NCI-H82 (cell line): ENCODE data around the gene SNX19.
"Not testable (repeated sequence)": the region's sequence is repeated elsewhere in the genome, so short reads cannot be mapped to it uniquely, and the experiment has no call there.

Source experiments
- DNase-seq: peaks from one replicate; lab custom pipeline; 2025; lab: John Stamatoyannopoulos, UW

Gene SNX19

GRCh38 chr11:130872102-130872501 is 44.2 kb downstream of the SNX19 start:
- no peak for DNase-seq

- DNase-seq = no peak
Measured at GRCh38 chr11:130871616-130872015, 44.7 kb downstream of the SNX19 start.

GRCh38 chr11:130868721-130869390 is 47.4 kb downstream of the SNX19 start:
- DNase-seq = no peak

- no peak for DNase-seq
Measured at GRCh38 chr11:130868086-130868710, 48.1 kb downstream of the SNX19 start.

GRCh38 chr11:130866831-130867230 is 49.4 kb downstream of the SNX19 start:
- peak; percentile 12 for DNase-seq

- no peak for DNase-seq
Measured at GRCh38 chr11:130865774-130866114, 50.5 kb downstream of the SNX19 start.

- peak; percentile 8 for DNase-seq
Measured at GRCh38 chr11:130865091-130865773, 51.0 kb downstream of the SNX19 start.

GRCh38 chr11:130861902-130862860 is 54.1 kb downstream of the SNX19 start:
- peak; percentile 94 for DNase-seq

GRCh38 chr11:130861283-130861682 is 55.0 kb downstream of the SNX19 start:
- DNase-seq = no peak

- peak; percentile 6 for DNase-seq
Measured at GRCh38 chr11:130859886-130860285, 56.4 kb downstream of the SNX19 start.

- peak; percentile 3 for DNase-seq
Measured at GRCh38 chr11:130858215-130858614, 58.1 kb downstream of the SNX19 start.

GRCh38 chr11:130855707-130856106 is 60.6 kb downstream of the SNX19 start:
- not testable (repeated sequence) for DNase-seq

GRCh38 chr11:130854483-130854882 is 61.8 kb downstream of the SNX19 start:
- no peak for DNase-seq

- DNase-seq = no peak
Measured at GRCh38 chr11:130852589-130852988, 63.7 kb downstream of the SNX19 start.

- no peak for DNase-seq
Measured at GRCh38 chr11:130850185-130850944, 65.9 kb downstream of the SNX19 start.

GRCh38 chr11:130849215-130849568 is 67.1 kb downstream of the SNX19 start:
- no peak for DNase-seq

GRCh38 chr11:130848361-130849214 is 67.7 kb downstream of the SNX19 start:
- DNase-seq = no peak

GRCh38 chr11:130847517-130847916 is 68.8 kb downstream of the SNX19 start:
- DNase-seq = no peak

GRCh38 chr11:130846606-130847005 is 69.7 kb downstream of the SNX19 start:
- DNase-seq = no peak

- DNase-seq = no peak
Measured at GRCh38 chr11:130842001-130842400, 74.3 kb downstream of the SNX19 start.

- no peak for DNase-seq
Measured at GRCh38 chr11:130840679-130841078, 75.6 kb downstream of the SNX19 start.
